ENCODE data around the gene FCHO1.
"Not testable (repeated sequence)": the region's sequence is repeated elsewhere in the genome, so short reads cannot be mapped to it uniquely, and the experiment has no call there.

FCHO1 gene

DNA sequence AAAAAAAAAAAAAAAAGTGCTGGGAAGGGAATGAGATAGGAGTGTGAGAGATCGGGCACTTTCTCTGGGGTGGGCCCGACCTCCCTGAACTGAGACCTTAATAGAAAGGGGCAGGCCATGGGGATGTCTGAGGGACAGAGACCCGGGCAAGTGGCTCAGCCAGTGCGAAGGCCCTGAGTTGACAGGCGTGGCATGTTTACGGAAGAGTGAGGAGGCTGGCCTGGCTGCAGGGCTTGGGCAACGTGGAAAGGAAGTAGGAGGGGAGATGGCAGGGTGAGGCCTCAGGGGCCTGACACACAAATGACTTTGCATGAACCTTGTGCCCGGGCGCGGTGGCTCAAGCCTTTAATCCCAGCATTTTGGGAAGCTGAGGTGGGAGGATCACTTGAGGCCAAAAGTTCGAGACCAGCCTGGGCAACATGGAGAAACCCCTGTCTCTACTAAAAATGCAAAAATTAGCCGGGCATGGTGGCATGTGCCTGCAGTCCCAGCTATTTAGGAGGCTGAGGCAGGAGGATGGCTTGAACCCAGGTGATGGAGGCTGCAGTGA, 13.9 kb downstream of the FCHO1 start:
- no peak for DNase-seq (ENCODE audit: low read depth in 2 of 2)

DNA sequence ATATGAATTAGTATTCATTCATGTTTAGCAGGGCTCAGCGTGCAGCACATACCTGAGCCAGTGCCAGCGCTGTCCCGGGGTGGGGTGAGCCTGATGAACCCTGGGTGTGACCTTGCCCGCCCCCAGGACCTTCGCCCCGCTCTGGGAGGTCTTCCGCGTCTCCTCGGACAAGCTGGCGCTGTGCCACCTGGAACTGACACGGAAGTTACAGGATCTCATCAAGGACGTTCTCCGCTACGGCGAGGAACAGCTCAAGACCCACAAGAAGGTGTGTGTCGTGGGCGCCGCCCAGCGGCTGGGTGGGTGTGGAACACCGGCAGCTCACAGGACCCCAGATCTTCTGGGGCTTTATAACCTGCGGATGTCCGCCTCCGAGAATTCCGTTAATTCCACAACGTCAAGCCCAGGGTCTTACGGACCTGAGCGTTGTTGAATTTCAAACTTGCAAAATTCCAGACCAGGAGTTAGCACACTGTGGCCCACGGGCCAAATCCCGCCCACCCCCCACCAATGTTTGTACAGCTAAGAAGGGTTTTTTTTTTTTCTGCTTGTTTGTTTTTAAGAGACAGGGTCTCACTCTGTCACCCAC, 15.4 kb downstream of the FCHO1 start:
- no peak for DNase-seq (ENCODE audit: low read depth in 2 of 2)

DNA sequence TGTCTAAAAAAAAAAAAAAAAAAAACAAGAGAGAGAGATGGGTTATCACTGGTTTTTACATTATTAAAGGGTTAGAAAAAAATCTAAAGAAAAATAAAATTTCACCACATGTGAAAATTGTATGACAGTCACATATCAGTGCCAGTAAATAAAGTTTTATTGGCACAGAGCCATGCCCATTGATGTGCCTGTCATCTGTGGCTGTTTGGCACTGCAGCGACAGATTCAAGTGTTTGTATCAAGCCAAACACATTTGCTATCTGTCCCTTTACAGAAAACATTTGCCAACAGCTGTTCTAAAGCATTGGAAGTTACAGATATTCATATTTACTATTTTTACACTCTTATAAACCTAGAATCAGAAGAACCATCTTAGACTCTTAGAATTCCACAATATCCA, 16.3 kb downstream of the FCHO1 start:
- no peak for DNase-seq (ENCODE audit: low read depth in 2 of 2)

DNA sequence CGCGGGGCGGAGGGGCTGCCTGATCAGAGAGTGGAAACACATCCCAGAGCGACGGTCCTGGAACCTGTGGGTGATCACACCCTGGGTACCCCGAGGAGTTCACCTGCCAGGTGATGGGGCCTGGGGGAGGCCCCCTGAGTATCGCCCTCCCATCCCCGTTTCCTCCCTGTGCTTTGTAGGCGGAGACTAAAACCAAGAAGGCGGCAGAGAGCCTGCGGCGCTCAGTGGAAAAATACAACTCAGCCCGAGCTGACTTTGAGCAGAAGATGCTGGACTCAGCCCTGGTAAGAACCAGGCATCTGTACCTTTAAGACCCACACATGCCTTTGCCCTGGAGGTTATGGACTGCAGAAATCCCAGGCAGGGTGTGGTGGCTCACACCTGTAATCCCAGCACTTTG, 19.3 kb downstream of the FCHO1 start:
- DNase-seq (ENCODE audit: low read depth in 2 of 2) = no peak

DNA sequence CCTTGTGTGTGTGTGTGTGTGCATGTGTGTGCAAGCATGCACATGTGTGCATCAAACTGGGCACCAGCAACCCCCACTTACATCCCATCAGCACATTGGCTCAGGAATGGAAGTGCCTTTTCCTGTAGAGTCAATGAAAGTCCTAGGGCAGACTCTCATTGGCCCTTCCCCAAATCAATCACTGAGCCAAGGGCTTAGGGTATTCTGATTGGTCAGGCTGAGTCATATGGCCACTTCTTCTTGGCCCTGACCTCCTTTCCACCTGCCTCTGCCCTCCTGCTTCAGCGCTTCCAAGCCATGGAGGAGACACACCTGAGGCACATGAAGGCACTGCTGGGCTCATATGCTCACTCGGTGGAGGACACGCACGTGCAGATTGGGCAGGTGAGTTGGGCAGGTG, 20.9 kb downstream of the FCHO1 start:
- DNase-seq (ENCODE audit: low read depth in 2 of 2) = no peak

DNA sequence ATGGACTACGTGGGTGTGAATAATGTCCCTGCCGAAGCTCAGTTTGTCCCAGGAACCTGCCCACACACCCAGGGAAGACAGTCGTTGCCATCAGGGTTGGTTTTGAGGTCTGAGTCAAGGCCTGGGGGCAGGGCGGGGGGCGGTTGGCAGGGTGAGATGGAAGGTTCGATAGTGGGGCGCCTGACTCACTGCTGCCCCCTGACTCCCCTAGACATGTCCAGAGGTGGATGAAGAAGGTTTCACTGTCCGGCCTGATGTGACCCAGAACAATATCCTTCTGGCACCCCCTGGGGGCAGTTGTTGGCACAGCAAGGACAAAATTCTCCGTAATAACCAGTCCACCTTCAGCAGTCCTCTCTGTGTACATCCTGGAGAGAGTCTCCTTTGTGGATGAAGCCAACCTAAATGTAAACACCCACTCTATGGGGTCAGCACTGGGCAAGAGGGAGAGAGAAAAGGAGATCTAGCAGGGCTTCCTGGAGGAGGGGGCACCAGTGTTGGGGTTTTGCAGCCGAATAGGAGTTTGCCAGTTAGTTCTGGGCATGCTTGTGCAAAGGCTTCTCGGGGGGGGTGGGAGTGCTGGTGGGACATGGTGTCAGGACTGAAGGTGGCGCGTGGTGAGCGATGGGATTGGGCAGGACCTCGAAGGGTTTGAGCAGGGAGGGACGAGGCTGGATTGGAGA, 24.1 kb downstream of the FCHO1 start:
- DNase-seq (ENCODE audit: low read depth in 2 of 2) = no peak

DNA sequence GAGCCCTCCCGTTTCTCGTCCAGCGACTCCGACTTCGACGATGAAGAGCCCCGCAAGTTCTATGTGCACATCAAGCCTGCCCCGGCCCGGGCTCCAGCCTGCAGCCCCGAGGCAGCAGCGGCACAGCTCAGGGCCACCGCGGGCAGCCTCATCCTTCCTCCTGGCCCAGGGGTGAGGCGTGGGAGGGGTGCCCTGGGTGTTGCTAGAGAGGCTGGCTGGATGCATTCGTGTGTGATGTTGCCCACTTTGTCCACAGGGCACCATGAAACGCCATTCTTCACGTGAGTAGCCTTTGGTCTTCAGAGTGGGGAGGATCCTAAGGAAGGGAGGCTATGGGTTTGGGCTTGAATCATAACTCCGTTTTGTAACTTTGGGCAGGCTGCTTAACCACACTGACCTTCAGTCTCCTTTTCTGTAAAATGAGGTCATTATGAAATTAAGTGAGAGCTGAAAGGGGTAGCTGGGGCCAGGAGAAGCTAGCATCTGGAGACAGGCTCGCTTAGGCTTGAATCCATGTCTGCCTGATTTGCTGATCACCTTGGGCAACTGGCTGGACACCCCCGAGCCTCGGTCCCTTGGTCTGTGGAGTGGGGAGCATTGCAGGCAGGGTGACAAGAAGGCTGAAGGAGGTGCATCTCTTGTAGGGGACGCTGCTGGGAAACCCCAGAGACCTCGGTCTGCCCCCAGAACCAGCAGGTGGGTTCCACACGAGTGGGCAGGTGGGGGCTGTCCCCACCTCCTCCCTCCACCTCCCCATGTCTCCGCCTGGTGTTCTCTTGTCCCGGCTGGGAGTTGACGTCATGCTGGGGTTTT, 24.9 kb downstream of the FCHO1 start:
- no peak for DNase-seq (ENCODE audit: low read depth in 2 of 2)

DNA sequence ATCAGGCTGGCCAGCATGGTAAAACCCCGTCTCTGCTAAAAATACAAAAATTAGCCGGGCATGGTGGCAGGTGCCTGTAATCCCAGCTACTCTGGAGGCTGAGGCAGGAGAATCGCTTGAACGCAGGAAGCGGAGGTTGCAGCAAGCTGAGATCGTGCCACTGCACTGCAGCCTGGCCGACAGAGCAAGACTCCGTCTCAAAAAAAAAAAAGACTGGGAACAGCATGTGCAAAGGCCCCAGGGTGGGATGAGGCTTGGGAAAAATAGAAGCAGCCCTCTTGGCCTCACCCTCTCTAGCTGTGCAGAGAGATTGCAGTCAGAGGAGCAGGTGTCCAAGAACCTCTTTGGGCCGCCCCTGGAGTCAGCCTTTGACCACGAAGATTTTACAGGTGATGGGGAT, 26.6 kb downstream of the FCHO1 start:
- not testable (repeated sequence) for DNase-seq (ENCODE audit: low read depth in 2 of 2)

DNA sequence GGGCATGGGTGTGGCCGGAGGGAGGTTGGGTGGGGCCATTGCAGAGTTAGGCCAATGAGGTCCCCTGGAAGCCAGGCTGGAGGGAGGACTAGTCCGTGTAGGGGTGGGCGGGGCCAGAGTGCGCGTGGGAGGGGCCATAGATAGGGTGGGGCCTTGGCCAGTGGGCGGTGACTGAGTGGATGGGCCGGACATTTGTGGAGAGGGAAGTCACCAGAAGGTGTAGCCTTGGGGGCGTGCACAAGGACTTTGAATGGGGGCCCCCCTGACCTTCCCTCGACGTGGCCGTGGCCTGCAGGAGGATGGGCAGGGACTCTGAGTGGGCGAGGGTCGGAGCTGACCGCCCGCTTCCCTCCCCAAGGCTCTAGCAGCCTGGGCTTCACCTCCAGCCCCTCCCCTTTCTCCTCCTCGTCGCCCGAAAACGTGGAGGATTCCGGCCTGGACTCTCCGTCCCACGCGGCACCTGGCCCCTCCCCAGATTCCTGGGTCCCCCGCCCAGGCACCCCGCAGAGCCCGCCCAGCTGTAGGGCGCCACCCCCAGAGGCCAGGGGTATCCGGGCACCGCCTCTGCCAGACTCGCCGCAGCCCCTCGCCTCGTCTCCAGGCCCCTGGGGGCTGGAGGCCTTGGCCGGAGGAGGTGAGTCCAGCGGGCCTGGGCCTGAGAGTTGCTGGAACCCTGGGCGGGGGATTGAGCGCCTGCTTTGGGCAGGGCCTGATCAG, 27.1 kb downstream of the FCHO1 start:
- DNase-seq (ENCODE audit: low read depth in 2 of 2) = no peak

DNA sequence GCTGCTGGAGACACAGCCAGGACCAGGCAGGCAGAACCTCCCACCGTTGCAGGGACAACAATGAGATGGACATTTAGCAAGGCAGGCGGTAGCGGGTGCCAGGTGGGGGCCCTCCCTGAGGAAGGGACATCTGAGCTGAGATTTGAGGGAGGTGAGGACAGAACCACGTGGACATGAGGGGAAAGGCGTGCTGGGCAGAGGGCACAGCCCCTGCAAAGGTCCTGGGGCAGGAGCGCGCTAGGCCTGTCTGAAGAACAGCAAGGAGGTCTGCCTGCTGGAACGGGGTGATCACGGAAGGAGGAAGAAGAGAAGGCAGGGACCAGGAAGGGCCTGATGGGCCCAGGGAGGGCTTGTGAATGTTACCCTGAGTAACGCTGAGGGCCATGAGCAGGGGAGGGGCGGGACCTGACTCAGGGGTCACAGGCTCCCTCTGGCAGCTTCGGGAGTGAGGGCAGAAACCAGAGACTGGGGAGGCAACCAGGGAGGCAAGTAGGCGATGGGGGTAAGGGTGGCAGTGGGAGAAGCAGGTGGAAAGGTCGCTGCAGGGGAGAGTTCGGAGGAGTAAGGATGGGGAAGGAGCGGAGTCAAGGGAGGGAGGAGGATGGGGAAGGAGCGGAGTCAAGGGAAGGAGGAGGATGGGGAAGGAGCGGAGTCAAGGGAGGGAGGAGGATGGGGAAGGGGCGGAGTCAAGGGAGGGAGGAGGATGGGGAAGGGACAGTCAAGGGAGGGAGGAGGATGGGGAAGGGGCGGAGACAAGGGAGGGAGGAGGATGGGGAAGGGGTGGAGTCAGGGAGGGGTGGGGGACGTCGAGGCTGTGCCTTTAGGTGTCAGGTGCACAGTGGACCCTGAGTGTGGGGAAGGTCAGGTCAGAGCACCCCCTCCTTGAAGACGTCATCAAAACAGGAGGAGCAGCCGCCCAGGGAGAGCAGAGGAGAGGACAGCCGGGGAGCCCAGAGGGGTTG, 28.0 kb downstream of the FCHO1 start:
- no peak for DNase-seq (ENCODE audit: low read depth in 2 of 2)

DNA sequence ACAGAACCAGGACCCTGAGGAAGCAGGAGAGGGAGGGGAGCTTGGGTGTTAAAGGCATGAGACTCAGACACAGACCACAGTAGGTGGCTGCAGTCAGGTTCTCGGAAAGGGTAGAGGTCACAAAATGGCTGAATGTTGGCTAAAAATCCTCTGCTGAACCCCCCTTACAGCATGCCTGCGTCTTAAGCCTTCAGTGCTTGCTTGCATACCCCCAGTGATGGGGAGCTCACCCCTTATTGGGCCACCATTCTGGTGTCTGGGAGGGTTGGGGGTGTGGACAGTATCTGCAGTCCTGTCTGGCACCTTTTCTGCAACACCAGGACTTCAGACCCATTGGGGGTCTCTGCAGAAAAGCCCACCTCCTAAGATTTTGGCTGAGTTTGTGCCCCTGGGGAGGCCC, 29.5 kb downstream of the FCHO1 start:
- DNase-seq (ENCODE audit: low read depth in 2 of 2) = no peak

DNA sequence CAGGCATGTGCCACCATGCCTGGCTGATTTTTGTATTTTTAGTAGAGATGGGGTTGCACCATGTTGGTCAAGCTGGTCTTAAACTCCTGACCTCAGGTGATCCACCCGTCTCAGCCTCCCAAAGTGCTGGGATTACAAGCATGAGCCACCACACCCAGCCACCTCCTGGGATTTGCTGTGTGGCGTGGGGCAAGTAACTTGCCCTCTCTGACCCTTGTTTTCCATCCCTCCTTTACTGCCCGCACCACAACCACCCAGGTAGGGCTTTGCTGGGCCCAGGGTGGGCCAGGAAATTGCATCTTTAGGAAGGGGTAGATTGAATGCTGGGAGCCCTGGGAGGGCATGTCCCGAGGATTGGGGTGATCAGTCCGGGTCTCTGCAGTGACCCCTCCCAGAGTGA, 32.4 kb downstream of the FCHO1 start:
- not testable (repeated sequence) for DNase-seq (ENCODE audit: low read depth in 2 of 2)

DNA sequence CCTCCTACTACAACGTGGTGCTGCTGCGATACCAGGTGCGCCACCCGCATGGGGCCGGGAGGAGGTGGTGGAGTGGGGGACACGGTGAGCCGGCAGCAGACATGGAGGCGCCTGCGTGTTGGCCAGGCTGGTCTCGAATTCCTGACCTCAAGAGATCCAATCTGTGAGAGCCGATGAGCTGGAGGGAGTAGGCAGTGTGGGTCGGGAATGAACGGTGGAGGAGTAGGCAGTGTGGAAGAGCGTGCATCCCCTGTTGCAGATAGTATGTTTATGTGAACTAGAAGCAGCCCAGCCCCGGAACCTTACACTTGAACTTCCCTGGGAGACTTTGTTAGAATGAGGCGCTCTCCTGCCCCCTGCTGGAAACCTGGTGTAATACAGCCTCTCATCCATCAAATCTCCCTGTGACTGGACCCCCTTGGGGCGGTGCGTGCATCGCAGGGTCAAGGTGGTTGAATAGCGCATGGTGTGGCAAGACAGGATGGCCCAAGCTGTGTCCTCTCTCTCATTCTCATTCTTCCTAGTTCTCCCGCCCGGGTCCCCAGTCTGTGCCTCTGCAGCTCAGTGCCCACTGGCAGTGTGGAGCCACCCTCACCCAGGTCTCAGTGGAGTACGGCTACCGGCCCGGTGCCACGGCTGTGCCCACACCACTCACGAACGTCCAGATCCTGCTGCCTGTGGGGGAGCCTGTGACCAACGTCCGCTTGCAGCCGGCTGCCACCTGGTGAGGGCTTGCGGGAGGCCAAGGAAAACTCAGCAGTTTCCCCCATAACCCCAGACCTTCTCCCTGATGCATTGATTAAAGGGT, 33.1 kb downstream of the FCHO1 start:
- peak; percentile 43 to 57 for DNase-seq (ENCODE audit: low read depth in 2 of 2)

DNA sequence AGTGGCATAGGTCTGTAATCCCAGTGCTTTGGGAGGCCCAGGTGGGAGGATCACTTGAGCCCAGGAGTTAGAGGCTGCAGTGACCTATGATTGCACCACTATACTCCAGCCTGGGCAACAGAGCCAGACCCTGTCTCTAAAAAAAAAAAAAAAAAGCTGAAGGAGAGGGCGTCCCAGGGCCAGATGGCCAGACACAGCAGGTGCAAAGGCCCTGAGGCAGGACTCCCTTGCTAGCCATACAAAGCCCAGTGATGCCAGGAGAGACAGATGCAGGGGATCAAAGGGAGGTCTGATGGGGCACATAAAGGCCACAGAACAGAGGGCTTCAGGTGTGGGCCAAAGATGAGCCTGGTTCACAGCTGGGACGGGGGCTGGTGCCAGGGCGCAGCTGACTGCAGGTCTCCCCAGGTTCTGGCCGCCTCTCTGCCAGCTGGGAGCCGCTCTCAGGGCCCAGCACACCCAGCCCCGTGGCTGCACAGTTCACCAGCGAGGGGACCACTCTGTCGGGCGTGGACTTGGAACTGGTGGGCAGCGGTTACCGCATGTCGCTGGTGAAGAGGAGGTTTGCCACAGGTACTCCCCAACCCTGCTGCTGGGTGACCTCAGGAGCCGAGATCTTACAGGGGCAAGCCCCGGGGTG, 36.1 kb downstream of the FCHO1 start:
- no peak for DNase-seq (ENCODE audit: low read depth in 2 of 2)

DNA sequence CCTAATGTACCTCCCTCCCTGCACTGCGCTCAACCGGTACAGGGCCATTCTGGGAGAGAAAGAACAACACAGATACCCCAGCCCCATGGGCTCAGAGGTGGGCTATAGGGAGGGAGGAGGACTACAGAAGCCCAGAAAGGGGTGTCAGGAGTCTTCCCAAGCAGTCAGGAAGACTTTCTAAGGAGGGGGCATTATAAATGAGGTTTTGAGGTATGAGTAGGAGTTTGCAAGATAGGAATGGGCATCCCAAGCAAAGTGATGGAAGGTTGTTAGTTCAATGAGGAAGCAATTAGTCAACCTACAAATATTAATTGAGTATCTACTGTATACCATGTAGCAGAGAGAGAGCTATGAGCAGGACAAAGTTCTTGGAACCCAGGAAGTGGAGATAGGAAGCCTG, 37.4 kb downstream of the FCHO1 start:
- DNase-seq (ENCODE audit: low read depth in 2 of 2) = no peak

DNA sequence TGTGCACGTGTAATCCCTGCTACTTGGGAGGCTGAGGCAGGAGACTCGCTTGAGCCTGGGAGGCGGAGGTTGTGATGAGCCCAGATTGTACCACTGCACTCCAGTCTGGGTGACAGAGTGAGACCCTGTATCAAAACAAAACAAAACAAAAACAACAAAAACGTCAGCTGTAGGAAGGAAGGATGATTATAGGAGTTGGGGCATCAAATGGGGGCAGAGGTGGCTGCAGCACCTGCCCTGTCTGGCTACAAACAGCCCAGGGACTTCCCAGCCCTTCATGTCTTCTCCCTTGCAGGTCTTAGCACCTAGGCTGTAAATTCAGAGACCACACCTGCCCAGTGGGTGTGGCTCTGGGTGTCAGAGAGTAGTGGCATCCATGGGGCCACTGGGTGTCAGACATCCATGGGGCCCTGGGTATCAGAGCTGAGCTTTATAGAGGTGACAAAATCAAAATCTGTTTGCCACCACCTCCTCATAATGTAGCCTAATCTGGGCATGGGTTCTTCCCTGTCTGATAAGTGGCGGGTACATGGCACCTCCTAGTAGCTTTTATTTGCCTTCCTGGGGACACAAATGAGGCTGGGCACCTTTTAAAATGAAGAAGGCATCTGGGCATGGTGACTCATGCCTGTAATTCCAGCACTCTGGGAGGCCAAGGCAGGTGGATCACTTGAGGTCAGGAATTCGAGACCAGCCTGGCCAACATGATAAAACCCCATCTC, 38.9 kb downstream of the FCHO1 start:
- no peak for DNase-seq (ENCODE audit: low read depth in 2 of 2)

DNA sequence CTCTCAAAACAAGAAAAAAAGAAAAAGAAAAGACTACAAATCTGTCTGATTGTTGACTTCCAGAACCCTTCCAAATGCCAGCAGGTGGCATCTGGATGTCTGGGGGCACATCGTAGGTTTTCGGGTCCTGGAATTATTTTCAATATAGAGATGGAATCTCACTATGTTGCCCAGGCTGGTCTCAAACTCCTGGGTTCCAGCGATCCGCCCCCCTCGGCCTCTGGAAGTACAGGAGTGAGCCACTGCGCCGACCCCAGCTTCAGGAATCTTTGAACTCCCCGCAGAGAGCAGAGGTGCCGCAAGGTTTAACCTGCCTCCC, 43.1 kb downstream of the FCHO1 start:
- DNase-seq (ENCODE audit: low read depth in 2 of 2) = no peak

DNA sequence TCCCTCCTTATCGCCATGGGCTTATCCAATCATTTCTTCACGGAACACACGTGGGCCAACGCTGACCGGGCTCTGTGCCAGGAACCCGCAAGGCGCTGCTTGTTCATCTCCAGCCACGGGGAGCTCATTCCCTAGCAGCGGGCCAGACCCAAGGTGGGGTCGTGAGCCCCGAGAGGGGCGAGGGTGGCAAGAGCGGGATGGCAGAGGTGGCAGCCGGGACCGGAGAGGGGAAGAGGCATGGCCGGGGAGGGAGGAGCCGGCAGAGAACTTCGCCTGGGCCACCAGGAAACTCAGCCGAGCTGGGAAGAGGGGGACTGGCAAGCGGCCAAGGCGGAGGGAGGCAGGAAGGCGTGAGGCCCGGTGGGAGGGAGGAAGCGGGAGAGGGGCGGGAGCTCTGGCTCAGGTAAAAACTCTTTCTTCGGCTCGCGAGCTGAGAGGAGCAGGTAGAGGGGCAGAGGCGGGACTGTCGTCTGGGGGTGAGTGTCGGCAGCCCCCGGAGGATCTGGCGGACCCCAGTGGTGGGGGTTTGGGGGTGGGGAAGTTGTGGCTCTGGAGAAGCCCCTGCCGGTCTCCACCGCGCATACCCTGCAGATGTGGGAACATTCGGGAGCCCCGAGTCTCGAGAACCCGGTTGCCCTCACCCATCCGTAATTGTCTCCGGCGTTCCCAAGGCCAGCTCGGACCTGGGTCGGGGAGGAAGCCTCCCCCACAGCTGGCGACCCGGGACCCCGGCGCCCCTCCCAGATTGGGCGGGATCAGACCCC, 43.6 kb downstream of the FCHO1 start, which contains the start of gene B3GNT3:
Gene B3GNT3, plus strand, starts transcription at position 408 of the 764 bp plus-strand sequence. CDS start 12,670 bp downstream, outside the sequence.
- DNase-seq (ENCODE audit: low read depth in 2 of 2) = no peak

Measured in stimulated activated CD8-positive, alpha-beta memory T cell treated with anti-CD3 and anti-CD28 coated beads, Interleukin-7, amount 100 ng/mL, for 4 hours (primary cell).